Loucy (cell line): Measurements from ENCODE around the gene FARP1.

Experiments
- H2AFZ ChIP-seq: fragments of 200-600 bp; sonication (generic); 2 replicates; pipeline ENCODE4 v1.6.0; 2016; ENCODE audit warnings: antibody characterized with exemption, mild to moderate bottlenecking, low read length, moderate library complexity
- H3F3A ChIP-seq: fragments of 200-600 bp; 2 replicates; pipeline ENCODE4 v1.6.0; 2016; ENCODE audit warnings: antibody characterized with exemption, low read depth, mild to moderate bottlenecking
- H3K27me3 ChIP-seq: fragments of 200-600 bp; sonication (generic); 2 replicates; pipeline ENCODE4 v1.6.1; 2014; ENCODE audit warnings: low read length, mild to moderate bottlenecking; ENCODE audit not compliant: insufficient read depth, poor library complexity, severe bottlenecking
- H3K36me3 ChIP-seq: fragments of 200-600 bp; sonication (generic); 2 replicates; pipeline ENCODE4 v1.6.1; 2016; ENCODE audit warnings: low read length; ENCODE audit not compliant: insufficient read depth
- H3K4me1 ChIP-seq: fragments of 200-600 bp; sonication (generic); 2 replicates; pipeline ENCODE4 v1.5.1; 2014; ENCODE audit warnings: low read length, mild to moderate bottlenecking; ENCODE audit not compliant: insufficient read depth, poor library complexity, severe bottlenecking
- H3K4me2 ChIP-seq: fragments of 200-600 bp; sonication (generic); 2 replicates; pipeline ENCODE4 v1.6.0; 2014; ENCODE audit warnings: antibody characterized with exemption, low read length, low read depth, mild to moderate bottlenecking; ENCODE audit not compliant: poor library complexity, severe bottlenecking
- H3K4me3 ChIP-seq: fragments of 200-600 bp; sonication (generic); 2 replicates; pipeline ENCODE4 v1.5.1; 2014; ENCODE audit warnings: low read length, mild to moderate bottlenecking, mixed read lengths; ENCODE audit not compliant: poor library complexity, severe bottlenecking
- H3K79me2 ChIP-seq: fragments of 200-600 bp; sonication (generic); 2 replicates; pipeline ENCODE4 v1.6.1; 2014; ENCODE audit warnings: low read length; ENCODE audit not compliant: insufficient read depth
- H3K9ac ChIP-seq: fragments of 200-600 bp; sonication (generic); 2 replicates; pipeline ENCODE4 v1.6.0; 2014; ENCODE audit warnings: mild to moderate bottlenecking, low read depth, low read length, moderate library complexity; ENCODE audit not compliant: poor library complexity, severe bottlenecking
- H3K9me2 ChIP-seq: fragments of 200-600 bp; sonication (generic); replicated peaks from 2 replicates; pipeline ENCODE4 v1.6.1; 2016; ENCODE audit warnings: low read depth, low read length, mixed read lengths
- H3K9me3 ChIP-seq: fragments of 200-600 bp; sonication (generic); 2 replicates; pipeline ENCODE4 v1.6.1; 2014; ENCODE audit warnings: mild to moderate bottlenecking, antibody characterized with exemption, low read length, low read depth; ENCODE audit not compliant: insufficient read depth
- H4K20me1 ChIP-seq: fragments of 200-600 bp; sonication (generic); 2 replicates; pipeline ENCODE4 v1.6.0; 2014; ENCODE audit warnings: antibody characterized with exemption, low read length, mild to moderate bottlenecking; ENCODE audit not compliant: insufficient read depth, poor library complexity, severe bottlenecking
- CTCF ChIP-seq: fragments of 200-600 bp; sonication (generic); conservative IDR thresholded peaks from 2 replicates; pipeline ENCODE4 v1.5.1; 2014; ENCODE audit warnings: mild to moderate bottlenecking, antibody characterized with exemption, low read length
- EZH2phosphoT487 ChIP-seq: fragments of 200-600 bp; IDR thresholded peaks from 2 replicates; pipeline ENCODE4 v1.6.1; 2018; ENCODE audit warnings: antibody characterized with exemption, mild to moderate bottlenecking, moderate library complexity, borderline replicate concordance

The FARP1 gene

GRCh38 chr13:98348466-98349200, 205.7 kb downstream of the FARP1 start:
- no peaks in the 10 kb centered on the region for H3K27me3 ChIP-seq
- no peaks in the 10 kb centered on the region for H3K9me3 ChIP-seq
- no peaks in the 10 kb centered on the region for H3K79me2 ChIP-seq
- no peak overlapping the region for H3K4me3 ChIP-seq
- H3K9ac ChIP-seq, result no peak overlapping the region
- H4K20me1 ChIP-seq, result no peaks in the 10 kb centered on the region
- no peak overlapping the region for H3K4me2 ChIP-seq
- no peaks in the 10 kb centered on the region for H3K36me3 ChIP-seq
- no peaks in the 10 kb centered on the region for H3F3A ChIP-seq
- TF ChIP-seq EZH2phosphoT487 (no peak), CTCF (no peak)
- H2AFZ ChIP-seq, result no peak overlapping the region
- H3K9me2 ChIP-seq, result no peaks in the 10 kb centered on the region
- no peaks in the 10 kb centered on the region for H3K4me1 ChIP-seq

GRCh38 chr13:98349731-98350305, 206.9 kb downstream of the FARP1 start:
- Histone ChIP-seq H3F3A (no peaks in the 10 kb centered on the region), H3K79me2 (no peaks in the 10 kb centered on the region), H3K27me3 (no peaks in the 10 kb centered on the region), H3K9ac (no peak overlapping the region), H3K36me3 (no peaks in the 10 kb centered on the region), H3K9me2 (no peaks in the 10 kb centered on the region), H4K20me1 (no peaks in the 10 kb centered on the region), H3K4me1 (no peaks in the 10 kb centered on the region), H3K9me3 (no peaks in the 10 kb centered on the region), H3K4me3 (no peak overlapping the region), H3K4me2 (no peak overlapping the region), H2AFZ (no peak overlapping the region)
- no peak for TF ChIP-seq CTCF

- no peaks in the 10 kb centered on the region for H3K27me3 ChIP-seq
- H2AFZ ChIP-seq, result no peak overlapping the region
- no peaks in the 10 kb centered on the region for H3K79me2 ChIP-seq
- H3F3A ChIP-seq, result no peaks in the 10 kb centered on the region
- TF ChIP-seq EZH2phosphoT487 (no peak), CTCF (no peak)
- no peak overlapping the region for H3K4me3 ChIP-seq
- H3K36me3 ChIP-seq, result no peaks in the 10 kb centered on the region
- no peaks in the 10 kb centered on the region for H4K20me1 ChIP-seq
- no peak overlapping the region for H3K4me2 ChIP-seq
- H3K9me2 ChIP-seq, result no peaks in the 10 kb centered on the region
- H3K9ac ChIP-seq, result no peak overlapping the region
- no peaks in the 10 kb centered on the region for H3K9me3 ChIP-seq
- H3K4me1 ChIP-seq, result no peaks in the 10 kb centered on the region
Observed at GRCh38 chr13:98350746-98351330, 207.9 kb downstream of the FARP1 start.
